ENCODE data around the gene CETN3. TPM values are rescaled to one million over a fixed set of nuclear protein-coding genes. Genes with fewer than 3 reads are reported as not detected.

Gene CETN3
- total RNA-seq, 1 experiment from 2014 or later, result 42.8 TPM

GRCh38 chr5:90418214-90418613 lies 8.7 kb upstream of the CETN3 start:
- Histone ChIP-seq H3K27ac (ENCODE audit: low read depth, low read length) (no peak overlapping the region), H3K9me3 (ENCODE audit: control insufficient read depth in 1 of 2, insufficient read depth in 1 of 2, low read depth in 1 of 2, low read length in 2 of 2) (no peaks in the 10 kb centered on the region), H3K9ac (ENCODE audit: low read length) (no peak overlapping the region), H4K20me1 (ENCODE audit: insufficient read depth) (no peaks in the 10 kb centered on the region), H3K4me3 (replicated peaks in 1 of 2; ENCODE audit: low read depth in 1 of 2, low read length in 2 of 2) (no peak overlapping the region), H2AFZ (ENCODE audit: low read depth, low read length, poor library complexity, severe bottlenecking) (no peak overlapping the region), H3K36me3 (ENCODE audit: control insufficient read depth in 1 of 2, insufficient read depth in 2 of 2, low read length in 2 of 2) (no peaks in the 10 kb centered on the region), H3K79me2 (ENCODE audit: insufficient read depth, low read length) (no peaks in the 10 kb centered on the region), H3K9me2 (ENCODE audit: insufficient read depth) (no peaks in the 10 kb centered on the region), H3K27me3 (ENCODE audit: insufficient read depth, low read length) (no peaks in the 10 kb centered on the region), H3K4me2 (ENCODE audit: low read length) (no peak overlapping the region), H3K4me1 (ENCODE audit: control insufficient read depth in 1 of 2, insufficient read depth in 2 of 2, low read length in 2 of 2) (no peaks in the 10 kb centered on the region)
- TF ChIP-seq TCF7L2 (IDR thresholded peaks at IDR 0.05; ENCODE audit: borderline replicate concordance, extremely low read depth, insufficient read depth, insufficient read length), result no peak
- TF ChIP-seq SIN3A (IDR thresholded peaks at IDR 0.05; ENCODE audit: low read depth), result no peak
- TF ChIP-seq EZH2 (IDR thresholded peaks at IDR 0.05), result no peak
- no peak for TF ChIP-seq ZNF274 (IDR thresholded peaks at IDR 0.05; ENCODE audit: low read depth, low read length)
- TF ChIP-seq CTCF (IDR thresholded peaks at IDR 0.05 in 2 of 3, conservative IDR thresholded peaks at IDR 0.05 in 1 of 3; ENCODE audit: borderline replicate concordance in 1 of 3, insufficient read depth in 1 of 3, low read depth in 2 of 3, low read length in 2 of 3), result no peak
- TF ChIP-seq MAX (IDR thresholded peaks at IDR 0.05), result no peak
- TF ChIP-seq ZBTB33 (IDR thresholded peaks at IDR 0.05; ENCODE audit: extremely low read depth, insufficient replicate concordance, low read length), result no peak
- intact Hi-C loops (cut with micrococcal nuclease), result no loop called here
- ATAC-seq (no peak), DNase-seq (ENCODE audit: low read depth, low spot score) (no peak)
- no TSS peak for BruUV-seq (replicated peaks)
- ChIA-PET POLR2A (no interaction called here), RAD21 (ENCODE audit: low non-redundant PET in 1 of 2, low total read pairs in 2 of 2, uncharacterized antibody in 2 of 2, unreplicated experiment in 2 of 2) (no interaction called here), CTCF (no interaction called here)
